ENCODE results near the gene ART1.
"Not testable (repeated sequence)": the region's sequence is repeated elsewhere in the genome, so short reads cannot be mapped to it uniquely, and the experiment has no call there.

The ART1 gene

DNA sequence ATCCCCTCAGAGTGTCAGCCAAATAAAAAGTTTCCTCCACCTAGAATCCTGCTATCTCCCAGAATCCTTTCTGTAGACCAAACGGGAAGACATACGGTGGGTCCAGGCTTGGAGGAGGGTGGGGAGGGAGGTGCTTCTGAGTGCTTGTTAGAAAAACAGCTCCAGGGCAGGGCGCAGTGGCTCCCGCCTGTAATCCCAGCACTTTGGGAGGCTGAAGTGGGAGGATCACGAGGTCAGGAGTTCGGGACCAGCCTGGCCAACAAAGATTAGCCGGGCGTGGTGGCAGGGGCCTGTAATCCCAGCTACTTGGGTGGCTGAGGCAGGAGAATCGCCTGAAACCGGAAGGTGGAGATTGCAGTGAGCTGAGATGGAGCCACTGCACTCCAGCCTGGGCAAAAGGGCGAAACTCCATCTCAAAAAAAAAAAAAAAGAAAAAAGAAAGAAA, 1.8 kb upstream of the ART1 start:
- H3K36me3 ChIP-seq (ENCODE audit: control insufficient read depth in 1 of 2, insufficient read depth in 2 of 2, low read length in 2 of 2); H3K27ac ChIP-seq (ENCODE audit: low read depth, low read length); H3K27me3 ChIP-seq (ENCODE audit: control insufficient read depth in 1 of 2, insufficient read depth in 2 of 2, low read length in 2 of 2); H3K9me3 ChIP-seq (ENCODE audit: control insufficient read depth in 1 of 2, low read length in 2 of 2): not testable (repeated sequence)
- peaks cover 8 to 14% of the 10 kb centered on the region in 2 donors for H3K4me1 ChIP-seq (ENCODE audit: control insufficient read depth in 1 of 2, insufficient read depth in 2 of 2, low read length in 2 of 2)
- peak overlapping the region in 1 of 2 donors; percentile 37 for H3K9ac ChIP-seq (ENCODE audit: low read depth in 1 of 2, low read length in 2 of 2)
- peak overlapping the region; percentile 66 to 68 for H3K4me3 ChIP-seq (ENCODE audit: low read depth in 1 of 2, low read length in 2 of 2)

DNA sequence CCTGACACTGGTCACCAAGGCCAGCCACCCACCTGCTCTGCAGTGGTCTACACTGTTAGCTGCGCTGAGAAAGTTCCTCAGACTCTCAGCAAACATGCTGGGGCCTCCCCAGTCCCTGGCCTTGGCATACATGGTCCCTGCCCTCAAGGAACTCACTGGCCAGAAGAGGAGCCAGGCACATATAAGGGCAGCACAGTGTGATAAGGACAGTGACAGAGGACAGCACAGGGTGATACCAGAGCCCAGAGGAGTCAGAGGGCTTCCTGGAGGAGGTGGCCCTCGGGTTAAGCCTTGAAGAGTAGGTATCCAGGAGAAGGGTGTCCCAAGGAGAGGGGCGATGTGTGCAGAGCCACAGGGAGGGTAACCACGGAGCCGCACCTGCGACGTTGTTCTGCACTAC, 624 bp downstream of the ART1 start:
- no peaks in the 10 kb centered on the region for H3K36me3 ChIP-seq (ENCODE audit: control insufficient read depth in 1 of 2, insufficient read depth in 2 of 2, low read length in 2 of 2)
- peaks cover 10% of the 10 kb centered on the region in 2 donors for H3K27me3 ChIP-seq (ENCODE audit: control insufficient read depth in 1 of 2, insufficient read depth in 2 of 2, low read length in 2 of 2)
- no peak overlapping the region for H3K9ac ChIP-seq (ENCODE audit: low read depth in 1 of 2, low read length in 2 of 2)
- no peaks in the 10 kb centered on the region for H3K9me3 ChIP-seq (ENCODE audit: control insufficient read depth in 1 of 2, low read length in 2 of 2)
- H3K4me1 ChIP-seq (ENCODE audit: control insufficient read depth in 1 of 2, insufficient read depth in 2 of 2, low read length in 2 of 2): peaks cover 8 to 14% of the 10 kb centered on the region in 2 donors
- no peak overlapping the region for H3K4me3 ChIP-seq (ENCODE audit: low read depth in 1 of 2, low read length in 2 of 2)
- no peak overlapping the region for H3K27ac ChIP-seq (ENCODE audit: low read depth, low read length)

DNA sequence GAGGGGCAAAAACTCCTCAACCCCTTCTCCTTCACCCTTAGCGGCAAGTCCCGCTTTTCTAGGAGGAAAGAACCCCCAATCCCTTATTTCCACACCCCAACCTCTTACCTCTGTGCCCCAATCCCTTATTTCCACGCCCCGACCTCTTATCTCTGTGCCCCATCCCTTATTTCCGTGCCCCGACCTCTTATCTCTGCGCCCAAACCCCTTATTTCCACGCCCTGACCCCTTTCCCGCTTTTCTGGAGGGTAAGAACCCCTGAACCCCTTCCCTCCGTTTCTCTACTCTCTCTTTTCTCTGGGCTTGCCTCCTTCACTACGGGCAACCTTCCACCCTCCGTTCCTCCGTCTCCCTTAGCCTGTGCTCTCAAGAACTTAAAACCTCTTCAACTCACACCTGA, 3.9 kb downstream of the ART1 start:
- not testable (repeated sequence) for H3K27me3 ChIP-seq (ENCODE audit: control insufficient read depth in 1 of 2, insufficient read depth in 2 of 2, low read length in 2 of 2); H3K27ac ChIP-seq (ENCODE audit: low read depth, low read length); H3K4me3 ChIP-seq (ENCODE audit: low read depth in 1 of 2, low read length in 2 of 2); H3K9me3 ChIP-seq (ENCODE audit: control insufficient read depth in 1 of 2, low read length in 2 of 2); H3K4me1 ChIP-seq (ENCODE audit: control insufficient read depth in 1 of 2, insufficient read depth in 2 of 2, low read length in 2 of 2); H3K9ac ChIP-seq (ENCODE audit: low read depth in 1 of 2, low read length in 2 of 2); H3K36me3 ChIP-seq (ENCODE audit: control insufficient read depth in 1 of 2, insufficient read depth in 2 of 2, low read length in 2 of 2)

DNA sequence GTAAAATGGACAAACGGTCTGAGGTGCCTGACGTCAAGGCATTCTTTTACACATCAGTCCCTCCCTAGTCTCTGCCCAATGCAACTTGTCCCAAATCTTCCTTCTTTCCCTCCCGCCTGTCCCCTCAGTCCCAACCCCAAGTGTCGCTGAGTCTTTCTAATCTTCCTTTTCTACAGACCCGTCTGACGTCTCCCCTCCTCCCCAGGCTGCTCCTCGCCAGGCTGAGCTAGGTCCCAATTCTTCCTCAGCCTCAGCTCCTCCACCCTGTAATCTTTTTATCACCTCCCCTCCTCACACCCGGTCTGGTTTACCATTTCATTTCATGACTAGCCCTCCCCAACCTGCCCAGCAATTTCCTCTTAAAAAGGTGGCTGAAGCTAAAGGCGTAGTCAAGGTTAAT, 4.4 kb downstream of the ART1 start:
- not testable (repeated sequence) for H3K27ac ChIP-seq (ENCODE audit: low read depth, low read length); H3K4me3 ChIP-seq (ENCODE audit: low read depth in 1 of 2, low read length in 2 of 2); H3K36me3 ChIP-seq (ENCODE audit: control insufficient read depth in 1 of 2, insufficient read depth in 2 of 2, low read length in 2 of 2); H3K9me3 ChIP-seq (ENCODE audit: control insufficient read depth in 1 of 2, low read length in 2 of 2); H3K27me3 ChIP-seq (ENCODE audit: control insufficient read depth in 1 of 2, insufficient read depth in 2 of 2, low read length in 2 of 2); H3K4me1 ChIP-seq (ENCODE audit: control insufficient read depth in 1 of 2, insufficient read depth in 2 of 2, low read length in 2 of 2); H3K9ac ChIP-seq (ENCODE audit: low read depth in 1 of 2, low read length in 2 of 2)

DNA sequence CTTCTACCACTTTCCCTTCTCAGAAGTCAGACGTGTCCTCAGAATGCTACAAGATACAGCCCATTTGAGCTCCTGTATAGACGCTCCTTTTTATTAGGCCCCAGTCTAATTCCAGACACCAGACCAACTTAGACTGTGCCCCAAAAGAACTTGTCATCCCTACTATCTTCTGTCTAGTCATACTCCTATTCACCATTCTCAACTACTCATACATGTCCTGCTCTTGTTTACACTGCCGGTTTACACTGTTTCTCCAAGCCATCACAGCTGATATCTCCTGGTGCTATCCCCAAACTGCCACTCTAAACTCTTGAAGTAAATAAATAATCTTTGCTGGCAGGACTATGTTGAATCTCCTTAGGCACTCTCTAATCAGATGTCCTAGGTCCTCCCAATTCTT, 7.6 kb downstream of the ART1 start:
- not testable (repeated sequence) for H3K36me3 ChIP-seq (ENCODE audit: control insufficient read depth in 1 of 2, insufficient read depth in 2 of 2, low read length in 2 of 2); H3K4me3 ChIP-seq (ENCODE audit: low read depth in 1 of 2, low read length in 2 of 2); H3K27me3 ChIP-seq (ENCODE audit: control insufficient read depth in 1 of 2, insufficient read depth in 2 of 2, low read length in 2 of 2); H3K4me1 ChIP-seq (ENCODE audit: control insufficient read depth in 1 of 2, insufficient read depth in 2 of 2, low read length in 2 of 2); H3K9me3 ChIP-seq (ENCODE audit: control insufficient read depth in 1 of 2, low read length in 2 of 2); H3K27ac ChIP-seq (ENCODE audit: low read depth, low read length); H3K9ac ChIP-seq (ENCODE audit: low read depth in 1 of 2, low read length in 2 of 2)

DNA sequence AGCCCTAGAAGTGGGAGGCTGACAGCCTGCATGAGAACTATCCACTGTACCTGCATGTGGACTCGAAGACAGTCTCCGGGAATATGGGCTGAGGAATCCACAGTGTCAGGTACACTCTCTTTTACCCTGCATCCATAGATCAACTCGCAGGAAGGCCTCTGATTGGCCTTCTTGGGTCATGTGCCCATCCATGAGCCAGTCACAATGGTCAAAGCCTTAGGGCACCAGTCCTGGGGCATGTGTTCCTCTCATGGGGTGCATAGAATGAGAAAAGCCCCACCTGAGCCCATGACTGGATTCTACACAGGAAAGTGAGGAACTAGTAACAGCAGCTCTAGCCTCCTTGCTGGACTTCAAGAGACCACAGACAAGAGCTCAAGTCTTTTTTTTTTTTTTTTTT, 10.6 kb downstream of the ART1 start:
- Histone ChIP-seq H3K36me3 (ENCODE audit: control insufficient read depth in 1 of 2, insufficient read depth in 2 of 2, low read length in 2 of 2) (no peaks in the 10 kb centered on the region), H3K27ac (ENCODE audit: low read depth, low read length) (no peak overlapping the region), H3K9me3 (ENCODE audit: control insufficient read depth in 1 of 2, low read length in 2 of 2) (no peaks in the 10 kb centered on the region), H3K4me1 (ENCODE audit: control insufficient read depth in 1 of 2, insufficient read depth in 2 of 2, low read length in 2 of 2) (no peaks in the 10 kb centered on the region), H3K9ac (ENCODE audit: low read depth in 1 of 2, low read length in 2 of 2) (no peak overlapping the region), H3K4me3 (ENCODE audit: low read depth in 1 of 2, low read length in 2 of 2) (no peak overlapping the region), H3K27me3 (ENCODE audit: control insufficient read depth in 1 of 2, insufficient read depth in 2 of 2, low read length in 2 of 2) (no peaks in the 10 kb centered on the region)

DNA sequence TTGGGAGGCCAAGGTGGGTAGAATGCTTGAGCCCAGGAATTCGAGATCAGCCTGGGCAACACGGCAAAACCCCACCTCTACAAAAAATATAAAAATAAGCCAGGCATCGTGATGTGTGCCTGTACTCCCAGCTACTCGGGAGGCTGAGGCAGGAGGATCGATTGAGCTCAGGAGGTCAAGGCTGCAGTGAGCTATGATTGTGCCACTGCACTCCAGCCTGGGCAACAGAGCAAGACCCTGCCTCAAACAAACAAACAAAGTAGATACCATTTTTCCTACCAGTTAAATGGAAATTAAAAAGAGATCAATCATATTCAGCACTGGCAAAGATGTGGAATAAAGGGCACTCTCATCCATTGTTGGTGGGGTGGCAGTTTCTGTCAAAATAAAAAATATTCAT, 12.4 kb downstream of the ART1 start:
- H3K4me3 ChIP-seq (ENCODE audit: low read depth in 1 of 2, low read length in 2 of 2); H3K9me3 ChIP-seq (ENCODE audit: control insufficient read depth in 1 of 2, low read length in 2 of 2); H3K4me1 ChIP-seq (ENCODE audit: control insufficient read depth in 1 of 2, insufficient read depth in 2 of 2, low read length in 2 of 2); H3K36me3 ChIP-seq (ENCODE audit: control insufficient read depth in 1 of 2, insufficient read depth in 2 of 2, low read length in 2 of 2); H3K27ac ChIP-seq (ENCODE audit: low read depth, low read length); H3K27me3 ChIP-seq (ENCODE audit: control insufficient read depth in 1 of 2, insufficient read depth in 2 of 2, low read length in 2 of 2); H3K9ac ChIP-seq (ENCODE audit: low read depth in 1 of 2, low read length in 2 of 2): not testable (repeated sequence)

DNA sequence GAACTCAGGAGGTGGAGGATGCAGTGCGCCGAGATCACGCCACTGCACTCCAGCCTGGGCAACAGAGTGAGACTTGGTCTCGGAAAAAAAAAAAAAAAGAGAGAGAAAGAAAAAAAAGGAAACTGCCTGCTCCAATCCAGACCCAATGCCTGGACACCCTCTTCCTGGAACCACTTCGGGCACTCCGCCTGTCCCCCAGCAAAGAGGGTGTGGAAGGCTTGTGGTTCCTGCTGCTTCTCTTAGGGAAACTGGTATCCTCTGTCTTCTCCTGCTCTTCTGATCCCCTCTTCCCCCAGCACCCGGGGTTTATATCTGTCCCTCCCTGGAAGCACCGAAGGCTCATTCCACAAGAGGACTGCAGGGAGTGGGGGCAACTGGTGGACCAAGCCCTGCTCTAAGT, 13.3 kb downstream of the ART1 start:
- no peak overlapping the region for H3K27ac ChIP-seq (ENCODE audit: low read depth, low read length)
- no peaks in the 10 kb centered on the region for H3K27me3 ChIP-seq (ENCODE audit: control insufficient read depth in 1 of 2, insufficient read depth in 2 of 2, low read length in 2 of 2)
- H3K4me1 ChIP-seq (ENCODE audit: control insufficient read depth in 1 of 2, insufficient read depth in 2 of 2, low read length in 2 of 2): no peaks in the 10 kb centered on the region
- H3K4me3 ChIP-seq (ENCODE audit: low read depth in 1 of 2, low read length in 2 of 2): no peak overlapping the region
- H3K9ac ChIP-seq (ENCODE audit: low read depth in 1 of 2, low read length in 2 of 2): no peak overlapping the region
- H3K9me3 ChIP-seq (ENCODE audit: control insufficient read depth in 1 of 2, low read length in 2 of 2): no peaks in the 10 kb centered on the region
- H3K36me3 ChIP-seq (ENCODE audit: control insufficient read depth in 1 of 2, insufficient read depth in 2 of 2, low read length in 2 of 2): no peaks in the 10 kb centered on the region

DNA sequence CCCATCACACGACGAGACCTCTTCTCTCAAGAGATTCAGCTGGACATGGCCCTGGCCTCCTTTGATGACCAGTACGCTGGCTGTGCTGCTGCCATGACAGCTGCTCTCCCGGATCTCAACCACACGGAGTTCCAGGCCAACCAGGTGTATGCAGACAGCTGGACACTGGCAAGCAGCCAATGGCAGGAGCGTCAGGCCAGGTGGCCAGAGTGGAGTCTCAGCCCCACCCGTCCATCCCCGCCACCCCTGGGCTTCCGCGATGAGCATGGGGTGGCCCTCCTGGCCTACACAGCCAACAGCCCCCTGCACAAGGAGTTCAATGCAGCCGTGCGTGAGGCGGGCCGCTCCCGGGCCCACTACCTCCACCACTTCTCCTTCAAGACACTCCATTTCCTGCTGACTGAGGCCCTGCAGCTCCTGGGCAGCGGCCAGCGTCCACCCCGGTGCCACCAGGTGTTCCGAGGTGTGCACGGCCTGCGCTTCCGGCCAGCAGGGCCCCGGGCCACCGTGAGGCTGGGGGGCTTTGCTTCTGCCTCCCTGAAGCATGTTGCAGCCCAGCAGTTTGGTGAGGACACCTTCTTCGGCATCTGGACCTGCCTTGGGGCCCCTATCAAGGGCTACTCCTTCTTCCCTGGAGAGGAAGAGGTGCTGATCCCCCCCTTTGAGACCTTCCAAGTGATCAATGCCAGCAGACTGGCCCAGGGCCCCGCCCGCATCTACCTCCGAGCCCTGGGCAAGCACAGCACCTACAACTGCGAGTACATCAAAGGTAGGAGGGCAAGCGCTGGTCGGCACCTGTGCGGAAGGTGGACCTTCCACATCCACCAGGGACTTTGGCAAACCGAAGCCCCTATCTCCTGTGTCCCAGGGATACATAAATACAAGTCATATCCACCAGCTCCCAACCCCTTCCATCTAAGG, 14.9 kb downstream of the ART1 start:
- Histone ChIP-seq H3K4me1 (ENCODE audit: control insufficient read depth in 1 of 2, insufficient read depth in 2 of 2, low read length in 2 of 2) (no peaks in the 10 kb centered on the region), H3K36me3 (ENCODE audit: control insufficient read depth in 1 of 2, insufficient read depth in 2 of 2, low read length in 2 of 2) (peaks cover 3 to 6% of the 10 kb centered on the region in 2 donors), H3K27ac (ENCODE audit: low read depth, low read length) (no peak overlapping the region), H3K27me3 (ENCODE audit: control insufficient read depth in 1 of 2, insufficient read depth in 2 of 2, low read length in 2 of 2) (no peaks in the 10 kb centered on the region), H3K4me3 (ENCODE audit: low read depth in 1 of 2, low read length in 2 of 2) (no peak overlapping the region), H3K9me3 (ENCODE audit: control insufficient read depth in 1 of 2, low read length in 2 of 2) (no peaks in the 10 kb centered on the region), H3K9ac (ENCODE audit: low read depth in 1 of 2, low read length in 2 of 2) (no peak overlapping the region)

DNA sequence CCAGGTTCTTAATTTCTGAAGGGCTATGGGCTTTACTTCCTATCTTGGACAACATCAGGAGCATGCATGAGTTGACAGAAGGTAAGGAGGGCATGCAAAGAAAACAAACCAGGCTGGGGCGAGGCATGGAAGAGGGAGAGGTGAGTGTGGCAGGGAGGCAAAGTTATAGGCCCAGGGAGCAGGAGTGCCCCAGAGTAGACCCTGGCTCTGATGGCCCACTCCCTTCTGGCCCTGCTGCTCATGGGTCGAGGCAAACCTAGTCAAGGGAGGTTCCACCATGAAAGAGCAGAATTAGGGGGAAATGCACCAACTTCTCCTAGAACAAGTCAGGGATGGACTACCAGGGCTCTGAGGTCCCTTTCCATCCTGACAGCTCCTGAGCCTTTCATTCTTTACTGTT, 16.0 kb downstream of the ART1 start:
- H3K4me3 ChIP-seq (ENCODE audit: low read depth in 1 of 2, low read length in 2 of 2): no peak overlapping the region
- no peaks in the 10 kb centered on the region for H3K4me1 ChIP-seq (ENCODE audit: control insufficient read depth in 1 of 2, insufficient read depth in 2 of 2, low read length in 2 of 2)
- peaks cover 7 to 8% of the 10 kb centered on the region in 2 donors for H3K36me3 ChIP-seq (ENCODE audit: control insufficient read depth in 1 of 2, insufficient read depth in 2 of 2, low read length in 2 of 2)
- H3K27ac ChIP-seq (ENCODE audit: low read depth, low read length): no peak overlapping the region
- H3K9ac ChIP-seq (ENCODE audit: low read depth in 1 of 2, low read length in 2 of 2): no peak overlapping the region
- H3K27me3 ChIP-seq (ENCODE audit: control insufficient read depth in 1 of 2, insufficient read depth in 2 of 2, low read length in 2 of 2): no peaks in the 10 kb centered on the region
- no peaks in the 10 kb centered on the region for H3K9me3 ChIP-seq (ENCODE audit: control insufficient read depth in 1 of 2, low read length in 2 of 2)

Measured in duodenal mucosa (tissue), 2 donors.